CD8-positive, alpha-beta memory T cell (primary cell): Measurements from ENCODE around the gene TPSG1. TPM values are rescaled to one million over a fixed set of nuclear protein-coding genes. Genes with fewer than 3 reads are reported as not detected.
"Not testable (repeated sequence)": the region's sequence is repeated elsewhere in the genome, so short reads cannot be mapped to it uniquely, and the experiment has no call there.

Experiments used
- CTCF ChIA-PET: fragments of 350-600 bp; sonication (Branson Sonifier 250); formaldehyde crosslinking; loops from one replicate; lab custom pipeline; 2021; ENCODE audit warnings: antibody characterized with exemption; lab: Charles Lee
- POLR2A ChIA-PET: fragments of 350-600 bp; sonication (Branson Sonifier 250); formaldehyde crosslinking; loops from one replicate; lab custom pipeline; 2021; ENCODE audit warnings: antibody characterized with exemption; lab: Charles Lee
- DNase-seq, 5 donors: peaks; one replicate each; pipeline versions ENCODE4 v3.0.0 to v3.0.0-alpha.2; 2020 to 2022; ENCODE audit warnings: mixed read lengths in 1 of 5
- H3K27ac ChIP-seq: one replicate; pipeline ENCODE4 v1.7.0; 2013; ENCODE audit warnings: low read depth, mild to moderate bottlenecking, low read length, moderate library complexity
- H3K27me3 ChIP-seq: 2 replicates; pipeline ENCODE4 v1.7.0; 2013; ENCODE audit warnings: low read length, mild to moderate bottlenecking; ENCODE audit not compliant: insufficient read depth, poor library complexity, severe bottlenecking
- H3K36me3 ChIP-seq: 2 replicates; pipeline ENCODE4 v1.7.0; 2013; ENCODE audit warnings: mild to moderate bottlenecking, low read length, moderate library complexity; ENCODE audit not compliant: insufficient read depth
- H3K4me1 ChIP-seq: 2 replicates; pipeline ENCODE4 v1.7.0; 2013; ENCODE audit warnings: mild to moderate bottlenecking, low read length, moderate library complexity; ENCODE audit not compliant: insufficient read depth
- H3K4me3 ChIP-seq: 2 replicates; pipeline ENCODE4 v1.7.0; 2013; ENCODE audit warnings: mild to moderate bottlenecking, low read length
- H3K9me3 ChIP-seq: 2 replicates; pipeline ENCODE4 v1.7.0; 2013; ENCODE audit warnings: mild to moderate bottlenecking, low read length
- H3K27ac Mint-ChIP-seq, 8 donors: one replicate each; pipeline ENCODE4 v1.8.0; 2020 to 2021; ENCODE audit warnings: mixed read lengths in 8 of 8, mild to moderate bottlenecking in 6 of 8, inconsistent platforms in 3 of 8, moderate library complexity in 3 of 8
- H3K27me3 Mint-ChIP-seq, 2 donors: one replicate each; pipeline ENCODE4 v1.8.0; 2020 to 2021; ENCODE audit warnings: mixed read lengths in 2 of 2, mild to moderate bottlenecking in 1 of 2, moderate library complexity in 1 of 2
- H3K36me3 Mint-ChIP-seq, 3 donors: one replicate each; pipeline ENCODE4 v1.8.0; 2020 to 2021; ENCODE audit warnings: mixed read lengths in 3 of 3, inconsistent platforms in 1 of 3, mild to moderate bottlenecking in 1 of 3
- H3K4me1 Mint-ChIP-seq, 3 donors: one replicate each; pipeline ENCODE4 v1.8.0; 2020 to 2021; ENCODE audit warnings: mixed read lengths in 3 of 3, inconsistent platforms in 1 of 3, mild to moderate bottlenecking in 1 of 3
- H3K4me3 Mint-ChIP-seq, 7 donors: one replicate each; pipeline ENCODE4 v1.8.0; 2020 to 2021; ENCODE audit warnings: mixed read lengths in 7 of 7, mild to moderate bottlenecking in 6 of 7, moderate library complexity in 4 of 7, inconsistent platforms in 2 of 7
- H3K9me3 Mint-ChIP-seq, 5 donors: one replicate each; pipeline ENCODE4 v1.8.0; 2020 to 2022; ENCODE audit warnings: mixed read lengths in 5 of 5, mild to moderate bottlenecking in 3 of 5, moderate library complexity in 2 of 5, inconsistent platforms in 1 of 5
- polyA plus RNA-seq: library from polyadenylated mRNA; unstranded; fragments of 300-500 nt; fragmentation: Illumina TruSeq; gene quantifications from one replicate; pipeline ENCODE4 v1.2.3, GENCODE V29; 2021
- total RNA-seq, 2 experiments: library from RNA; stranded (reverse); gene quantifications; one replicate each; pipeline ENCODE4 v1.2.3, GENCODE V29; 2021

TPSG1 gene
- total and polyA plus RNA-seq, 3 experiments from 2014 or later = not detected

DNA sequence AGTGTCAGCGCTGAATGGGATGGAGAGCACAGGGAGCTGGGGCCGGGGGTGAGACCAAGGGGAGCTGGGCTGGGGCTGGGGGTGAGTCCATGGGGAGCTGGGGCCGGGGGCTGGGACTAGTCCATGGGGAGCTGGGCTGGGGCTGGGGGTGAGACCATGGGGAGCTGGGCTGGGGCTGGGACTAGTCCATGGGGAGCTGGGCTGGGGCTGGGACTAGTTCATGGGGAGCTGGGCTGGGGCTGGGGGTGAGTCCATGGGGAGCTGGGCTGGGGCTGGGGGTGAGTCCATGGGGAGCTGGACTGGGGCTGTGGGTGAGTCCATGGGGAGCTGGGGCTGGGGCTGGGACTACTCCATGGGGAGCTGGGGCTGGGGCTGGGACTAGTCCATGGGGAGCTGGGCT lies 29.8 kb upstream of the TPSG1 start:
- H3K4me1 Mint-ChIP-seq, H3K4me3 Mint-ChIP-seq, H3K27ac ChIP-seq, H3K4me1 ChIP-seq, CTCF ChIA-PET, H3K36me3 Mint-ChIP-seq, H3K4me3 ChIP-seq, H3K27me3 ChIP-seq, H3K9me3 ChIP-seq, H3K27ac Mint-ChIP-seq, H3K9me3 Mint-ChIP-seq, H3K36me3 ChIP-seq, DNase-seq, POLR2A ChIA-PET: not testable (repeated sequence)
- H3K27me3 Mint-ChIP-seq = peaks cover 4 to 13% of the 10 kb centered on the region in 2 donors

GRCh38 chr16:1253701-1254364 lies 28.8 kb upstream of the TPSG1 start:
- H3K27ac ChIP-seq, H3K4me1 Mint-ChIP-seq, H3K36me3 ChIP-seq, H3K4me3 Mint-ChIP-seq, POLR2A ChIA-PET, DNase-seq, H3K27ac Mint-ChIP-seq, H3K27me3 ChIP-seq, H3K9me3 Mint-ChIP-seq, H3K4me1 ChIP-seq, H3K27me3 Mint-ChIP-seq, H3K36me3 Mint-ChIP-seq, H3K9me3 ChIP-seq, CTCF ChIA-PET, H3K4me3 ChIP-seq: not testable (repeated sequence)

DNA sequence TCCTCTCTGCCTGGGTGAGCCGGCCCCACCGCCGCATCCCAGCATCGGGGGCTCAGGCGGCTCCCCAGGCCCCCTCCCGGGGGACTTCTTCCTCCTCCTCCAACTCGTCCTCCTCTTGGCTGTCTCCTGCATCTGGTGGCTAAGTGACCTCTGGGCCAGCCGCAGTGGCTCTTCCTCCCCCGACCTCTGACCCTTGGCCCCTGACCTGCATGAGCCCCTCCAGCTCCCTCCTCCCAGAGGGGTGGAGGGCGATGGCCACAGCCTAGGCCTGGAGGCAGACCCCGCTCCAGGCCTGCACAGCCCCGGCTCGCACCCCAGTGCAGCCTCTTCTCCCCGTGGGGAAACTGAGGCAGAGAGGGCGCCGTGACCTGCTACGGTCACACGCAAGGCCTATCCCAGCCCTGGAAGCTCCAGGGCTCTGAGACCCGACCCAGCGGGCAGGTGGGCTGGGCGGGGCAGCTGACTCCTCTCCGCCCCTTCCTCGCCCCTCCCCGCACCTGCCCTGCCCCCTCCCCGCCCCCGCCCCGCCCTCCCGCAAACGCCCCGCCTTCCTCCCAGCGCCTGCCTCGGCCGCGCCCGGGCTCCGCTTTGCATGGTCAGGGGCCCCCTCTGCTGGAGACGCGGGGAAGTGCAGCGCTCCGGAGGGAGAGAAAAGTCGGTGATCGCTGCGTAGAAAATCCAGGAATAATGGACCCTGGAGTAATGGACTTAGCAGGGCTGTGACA lies 24.1 kb upstream of the TPSG1 start:
- CTCF ChIA-PET, H3K4me3 Mint-ChIP-seq, H3K4me3 ChIP-seq, H3K36me3 Mint-ChIP-seq, H3K27me3 ChIP-seq, H3K9me3 Mint-ChIP-seq, H3K36me3 ChIP-seq, H3K27ac Mint-ChIP-seq, H3K27ac ChIP-seq, H3K4me1 ChIP-seq, H3K27me3 Mint-ChIP-seq, H3K4me1 Mint-ChIP-seq, H3K9me3 ChIP-seq, POLR2A ChIA-PET: not testable (repeated sequence)
- DNase-seq = peak in 1 of 5 donors; percentile 27

- POLR2A ChIA-PET, CTCF ChIA-PET, H3K4me1 ChIP-seq, H3K4me3 Mint-ChIP-seq, H3K4me1 Mint-ChIP-seq, H3K27me3 Mint-ChIP-seq, H3K4me3 ChIP-seq, H3K9me3 ChIP-seq, H3K27ac ChIP-seq, H3K36me3 ChIP-seq, H3K9me3 Mint-ChIP-seq, H3K27me3 ChIP-seq, H3K36me3 Mint-ChIP-seq, H3K27ac Mint-ChIP-seq: not testable (repeated sequence)
- DNase-seq = peak in 1 of 5 donors; percentile 23
These were observed 23.0 kb upstream of the TPSG1 start for GRCh38 chr16:1247903-1248537.

- H3K4me3 ChIP-seq = no peak overlapping the region
- Mint-ChIP-seq H3K4me1 (no peaks in the 10 kb centered on the region), H3K36me3 (no peaks in the 10 kb centered on the region), H3K27ac (no peak overlapping the region), H3K9me3 (no peaks in the 10 kb centered on the region), H3K4me3 (no peak overlapping the region), H3K27me3 (peaks cover 4 to 9% of the 10 kb centered on the region in 2 donors)
- H3K27me3 ChIP-seq = no peaks in the 10 kb centered on the region
- ChIA-PET POLR2A (no interaction called here), CTCF (no interaction called here)
- no peaks in the 10 kb centered on the region for H3K36me3 ChIP-seq
- H3K27ac ChIP-seq = no peak overlapping the region
- no peaks in the 10 kb centered on the region for H3K4me1 ChIP-seq
- no peak for DNase-seq
- H3K9me3 ChIP-seq = no peaks in the 10 kb centered on the region
These were observed 20.5 kb upstream of the TPSG1 start for GRCh38 chr16:1245452-1246020.

DNA sequence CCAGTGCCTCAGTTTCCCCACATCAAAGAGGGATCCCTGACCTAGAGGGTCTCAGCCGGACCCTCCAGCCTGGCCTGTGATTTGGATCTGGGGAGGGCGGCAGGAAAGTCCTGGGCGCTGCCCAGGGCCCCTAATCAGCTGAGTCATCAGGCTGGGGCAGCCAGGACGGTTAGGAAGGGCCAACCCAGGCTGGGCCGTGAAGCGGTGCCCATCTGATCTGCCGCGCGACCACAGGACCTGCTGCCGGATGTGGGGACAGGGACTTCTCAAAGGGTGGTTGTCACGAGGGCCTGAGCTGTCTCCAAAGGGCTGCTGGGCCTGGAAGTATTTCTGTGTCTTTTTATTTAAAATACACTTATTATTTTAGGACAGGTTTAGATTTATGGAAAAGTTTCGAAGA lies 19.8 kb upstream of the TPSG1 start:
- no peaks in the 10 kb centered on the region for H3K36me3 ChIP-seq
- Mint-ChIP-seq H3K9me3 (no peaks in the 10 kb centered on the region), H3K36me3 (no peaks in the 10 kb centered on the region), H3K4me1 (no peaks in the 10 kb centered on the region), H3K4me3 (peak overlapping the region in 1 of 7 donors; percentile 13), H3K27ac (no peak overlapping the region), H3K27me3 (peaks cover 4 to 9% of the 10 kb centered on the region in 2 donors)
- H3K27me3 ChIP-seq = no peaks in the 10 kb centered on the region
- H3K9me3 ChIP-seq = no peaks in the 10 kb centered on the region
- ChIA-PET CTCF (no interaction called here), POLR2A (no interaction called here)
- no peak overlapping the region for H3K27ac ChIP-seq
- H3K4me1 ChIP-seq = no peaks in the 10 kb centered on the region
- no peak overlapping the region for H3K4me3 ChIP-seq
- DNase-seq = no peak

GRCh38 chr16:1243907-1244850 lies 19.1 kb upstream of the TPSG1 start:
- H3K27ac Mint-ChIP-seq, H3K27me3 Mint-ChIP-seq, H3K9me3 Mint-ChIP-seq, H3K4me1 ChIP-seq, H3K27ac ChIP-seq, H3K4me3 ChIP-seq, CTCF ChIA-PET, H3K9me3 ChIP-seq, POLR2A ChIA-PET, H3K36me3 ChIP-seq, H3K4me3 Mint-ChIP-seq, H3K36me3 Mint-ChIP-seq, H3K4me1 Mint-ChIP-seq, H3K27me3 ChIP-seq: not testable (repeated sequence)
- peak in 1 of 5 donors; percentile 21 for DNase-seq
